ENCODE measurements around the gene WNT8A. TPM values are rescaled to one million over a fixed set of nuclear protein-coding genes. Genes with fewer than 3 reads are reported as not detected.

The WNT8A gene
- total RNA-seq, 1 experiment from 2014 or later = not detected

DNA sequence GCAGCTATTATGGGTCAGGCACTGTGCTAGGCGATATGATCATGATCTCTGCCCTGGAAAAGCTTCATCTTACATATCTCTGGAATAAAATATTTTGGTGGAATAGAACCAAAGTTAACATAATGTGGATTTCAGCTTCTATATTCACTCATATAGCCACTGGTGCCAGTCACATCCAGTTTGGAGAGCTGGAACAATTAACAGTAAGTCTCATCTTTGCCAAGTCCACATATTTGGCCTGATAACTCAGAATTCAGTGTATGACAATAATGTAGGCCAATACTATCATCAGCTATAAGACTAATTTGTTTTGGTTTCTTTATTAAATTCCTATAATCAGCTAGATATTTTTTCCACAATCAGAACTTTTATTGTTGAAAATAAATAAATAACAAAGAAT lies 45.0 kb upstream of the WNT8A start:
- no peak overlapping the region for H3K9ac ChIP-seq (ENCODE audit: low read length)
- RAD21 ChIA-PET (ENCODE audit: low non-redundant PET in 1 of 2, low total read pairs in 2 of 2, uncharacterized antibody in 2 of 2, unreplicated experiment in 2 of 2) = interaction anchor here in 1 of 2 experiments (1.0 kb wide), 1 partner anchor 260 kb away, joined by 4 read pairs; no protein-coding TSS in a partner anchor
- no peaks in the 10 kb centered on the region for H3K79me2 ChIP-seq (ENCODE audit: insufficient read depth, low read length)
- ATAC-seq (no peak), DNase-seq (ENCODE audit: low read depth, low spot score) (no peak)
- peaks cover 10 to 15% of the 10 kb centered on the region in 2 experiments for H3K4me1 ChIP-seq (ENCODE audit: control insufficient read depth in 1 of 2, insufficient read depth in 2 of 2, low read length in 2 of 2)
- no TSS peak for BruUV-seq (replicated peaks)
- no peak overlapping the region for H3K4me2 ChIP-seq (ENCODE audit: low read length)
- no peak overlapping the region for H3K27ac ChIP-seq (ENCODE audit: low read depth, low read length)
- H3K36me3 ChIP-seq (ENCODE audit: control insufficient read depth in 1 of 2, insufficient read depth in 2 of 2, low read length in 2 of 2) = no peaks in the 10 kb centered on the region
- intact Hi-C loops (cut with micrococcal nuclease) = no loop called here
- H3K4me3 ChIP-seq (replicated peaks in 1 of 2; ENCODE audit: low read depth in 1 of 2, low read length in 2 of 2) = no peak overlapping the region
- no peaks in the 10 kb centered on the region for H3K9me3 ChIP-seq (ENCODE audit: control insufficient read depth in 1 of 2, insufficient read depth in 1 of 2, low read depth in 1 of 2, low read length in 2 of 2)
- no peaks in the 10 kb centered on the region for H4K20me1 ChIP-seq (ENCODE audit: insufficient read depth)
- CTCF ChIA-PET = interaction anchor here (1.3 to 1.5 kb wide), 3 partner anchors 26 to 260 kb away, joined by 4 to 9 read pairs (median 4); no protein-coding TSS in a partner anchor
- no peak overlapping the region for H2AFZ ChIP-seq (ENCODE audit: low read depth, low read length, poor library complexity, severe bottlenecking)
- POLR2A ChIA-PET = no interaction called here
- no peaks in the 10 kb centered on the region for H3K9me2 ChIP-seq (ENCODE audit: insufficient read depth)
- no peaks in the 10 kb centered on the region for H3K27me3 ChIP-seq (ENCODE audit: insufficient read depth, low read length)
- TF ChIP-seq SIN3A (IDR thresholded peaks at IDR 0.05; ENCODE audit: low read depth) (no peak), POLR2AphosphoS5 (IDR thresholded peaks at IDR 0.05; ENCODE audit: low read depth, low read length) (no peak), SRF (IDR thresholded peaks at IDR 0.05; ENCODE audit: low read depth) (no peak), EZH2 (IDR thresholded peaks at IDR 0.05) (no peak), ZFX (IDR thresholded peaks at IDR 0.05) (no peak), RAD21 (IDR thresholded peaks at IDR 0.05; ENCODE audit: low read depth) (no peak), ZBTB33 (IDR thresholded peaks at IDR 0.05; ENCODE audit: extremely low read depth, insufficient replicate concordance, low read length) (no peak), ATF3 (IDR thresholded peaks at IDR 0.05) (no peak), TCF7L2 (IDR thresholded peaks at IDR 0.05; ENCODE audit: borderline replicate concordance, extremely low read depth, insufficient read depth, insufficient read length) (no peak), CBX3 (IDR thresholded peaks at IDR 0.05; ENCODE audit: low read depth) (no peak), POLR2A (IDR thresholded peaks at IDR 0.05; ENCODE audit: borderline replicate concordance, extremely low read depth, insufficient read depth, insufficient read length) (no peak), YY1 (IDR thresholded peaks at IDR 0.05; ENCODE audit: extremely low read depth, insufficient replicate concordance, low read depth, low read length) (no peak), SP1 (IDR thresholded peaks at IDR 0.05; ENCODE audit: low read depth) (no peak), ELF1 (IDR thresholded peaks at IDR 0.05; ENCODE audit: borderline replicate concordance, low read depth) (no peak), MAX (IDR thresholded peaks at IDR 0.05) (no peak), JUND (IDR thresholded peaks at IDR 0.05) (no peak), CEBPB (IDR thresholded peaks at IDR 0.05; ENCODE audit: low read depth) (no peak), CTCF (IDR thresholded peaks at IDR 0.05 in 2 of 3, conservative IDR thresholded peaks at IDR 0.05 in 1 of 3; ENCODE audit: borderline replicate concordance in 1 of 3, insufficient read depth in 1 of 3, low read depth in 2 of 3, low read length in 2 of 3) (no peak), EGR1 (IDR thresholded peaks at IDR 0.05; ENCODE audit: low read depth) (no peak)
- TF ChIP-seq, protein P1, sequence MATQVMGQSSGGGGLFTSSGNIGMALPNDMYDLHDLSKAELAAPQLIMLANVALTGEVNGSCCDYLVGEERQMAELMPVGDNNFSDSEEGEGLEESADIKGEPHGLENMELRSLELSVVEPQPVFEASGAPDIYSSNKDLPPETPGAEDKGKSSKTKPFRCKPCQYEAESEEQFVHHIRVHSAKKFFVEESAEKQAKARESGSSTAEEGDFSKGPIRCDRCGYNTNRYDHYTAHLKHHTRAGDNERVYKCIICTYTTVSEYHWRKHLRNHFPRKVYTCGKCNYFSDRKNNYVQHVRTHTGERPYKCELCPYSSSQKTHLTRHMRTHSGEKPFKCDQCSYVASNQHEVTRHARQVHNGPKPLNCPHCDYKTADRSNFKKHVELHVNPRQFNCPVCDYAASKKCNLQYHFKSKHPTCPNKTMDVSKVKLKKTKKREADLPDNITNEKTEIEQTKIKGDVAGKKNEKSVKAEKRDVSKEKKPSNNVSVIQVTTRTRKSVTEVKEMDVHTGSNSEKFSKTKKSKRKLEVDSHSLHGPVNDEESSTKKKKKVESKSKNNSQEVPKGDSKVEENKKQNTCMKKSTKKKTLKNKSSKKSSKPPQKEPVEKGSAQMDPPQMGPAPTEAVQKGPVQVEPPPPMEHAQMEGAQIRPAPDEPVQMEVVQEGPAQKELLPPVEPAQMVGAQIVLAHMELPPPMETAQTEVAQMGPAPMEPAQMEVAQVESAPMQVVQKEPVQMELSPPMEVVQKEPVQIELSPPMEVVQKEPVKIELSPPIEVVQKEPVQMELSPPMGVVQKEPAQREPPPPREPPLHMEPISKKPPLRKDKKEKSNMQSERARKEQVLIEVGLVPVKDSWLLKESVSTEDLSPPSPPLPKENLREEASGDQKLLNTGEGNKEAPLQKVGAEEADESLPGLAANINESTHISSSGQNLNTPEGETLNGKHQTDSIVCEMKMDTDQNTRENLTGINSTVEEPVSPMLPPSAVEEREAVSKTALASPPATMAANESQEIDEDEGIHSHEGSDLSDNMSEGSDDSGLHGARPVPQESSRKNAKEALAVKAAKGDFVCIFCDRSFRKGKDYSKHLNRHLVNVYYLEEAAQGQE (IDR thresholded peaks at IDR 0.05; ENCODE audit: low read depth) = no peak
